HUES6 (cell line): Measurements from ENCODE around the gene STAB1.

Experiments used
- H3K27ac ChIP-seq: 2 replicates; pipeline ENCODE4 v1.7.0; 2013; ENCODE audit warnings: low read depth, mild to moderate bottlenecking, low read length, inconsistent platforms
- H3K27me3 ChIP-seq: 2 replicates; pipeline ENCODE4 v1.6.1; 2013; ENCODE audit warnings: low read length; ENCODE audit not compliant: control insufficient read depth, insufficient read depth
- H3K36me3 ChIP-seq: 2 replicates; pipeline ENCODE4 v1.6.1; 2013; ENCODE audit warnings: low read length; ENCODE audit not compliant: control insufficient read depth, insufficient read depth
- H3K4me1 ChIP-seq: 2 replicates; pipeline ENCODE4 v1.6.1; 2013; ENCODE audit warnings: low read length; ENCODE audit not compliant: control insufficient read depth, insufficient read depth
- H3K4me3 ChIP-seq: 2 replicates; pipeline ENCODE4 v1.5.1; 2013; ENCODE audit warnings: low read depth, low read length
- H3K9ac ChIP-seq: one replicate; pipeline ENCODE4 v1.6.1; 2013; ENCODE audit warnings: mild to moderate bottlenecking, low read length
- H3K9me3 ChIP-seq: 2 replicates; pipeline ENCODE4 v1.6.1; 2013; ENCODE audit warnings: low read depth, low read length; ENCODE audit not compliant: control insufficient read depth, insufficient read depth

The STAB1 gene

GRCh38 chr3:52529376-52530333 lies 34.5 kb downstream of the STAB1 start:
- Histone ChIP-seq H3K4me3 (no peak overlapping the region), H3K27ac (no peak overlapping the region), H3K4me1 (peaks cover 24% of the 10 kb centered on the region), H3K36me3 (peaks cover 67% of the 10 kb centered on the region), H3K9me3 (no peaks in the 10 kb centered on the region), H3K9ac (no peak overlapping the region), H3K27me3 (no peaks in the 10 kb centered on the region)

- Histone ChIP-seq H3K27ac (no peak overlapping the region), H3K4me1 (peaks cover 29% of the 10 kb centered on the region), H3K4me3 (no peak overlapping the region), H3K27me3 (no peaks in the 10 kb centered on the region), H3K9ac (no peak overlapping the region), H3K36me3 (peaks cover 52% of the 10 kb centered on the region), H3K9me3 (no peaks in the 10 kb centered on the region)
These were observed 36.0 kb downstream of the STAB1 start for GRCh38 chr3:52530918-52531826.

DNA sequence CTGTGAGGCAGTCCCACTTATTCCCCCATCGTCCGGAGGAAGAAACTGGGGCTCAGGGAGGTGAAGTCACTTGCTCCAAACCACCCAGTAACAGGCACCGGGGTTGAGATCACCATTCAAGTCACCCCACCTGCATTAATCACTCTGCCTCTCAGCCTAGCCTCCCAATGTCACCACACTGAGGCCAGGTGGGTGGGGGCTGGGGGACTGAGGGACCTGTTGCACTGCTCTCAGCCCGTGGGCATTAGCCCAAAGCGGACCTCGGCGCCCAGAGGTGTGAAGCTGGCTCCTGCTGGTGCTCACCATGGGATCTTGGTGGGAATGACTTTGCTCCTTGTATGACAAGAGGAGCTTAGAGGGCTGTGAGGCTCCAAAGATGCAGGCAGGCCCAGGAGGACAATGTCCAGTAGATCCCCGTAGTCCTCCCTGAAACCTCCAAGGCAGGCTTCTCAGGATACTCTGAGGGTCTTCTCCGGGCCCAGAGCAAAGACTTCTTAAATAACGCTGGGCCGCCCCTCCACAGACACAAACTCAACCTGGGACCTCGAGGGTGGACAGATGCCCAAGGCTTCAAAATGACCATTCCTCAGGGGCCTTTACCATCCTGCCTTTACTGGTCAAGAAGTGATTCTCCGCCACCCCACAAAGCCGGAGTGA lies 36.9 kb downstream of the STAB1 start:
- peaks cover 44% of the 10 kb centered on the region for H3K36me3 ChIP-seq
- no peaks in the 10 kb centered on the region for H3K27me3 ChIP-seq
- H3K9me3 ChIP-seq: no peaks in the 10 kb centered on the region
- H3K9ac ChIP-seq: peak overlapping the region; percentile 81
- peak overlapping the region; percentile 81 for H3K4me3 ChIP-seq
- peaks cover 29% of the 10 kb centered on the region for H3K4me1 ChIP-seq
- H3K27ac ChIP-seq: no peak overlapping the region; the same call in 1 of the 2 replicates

DNA sequence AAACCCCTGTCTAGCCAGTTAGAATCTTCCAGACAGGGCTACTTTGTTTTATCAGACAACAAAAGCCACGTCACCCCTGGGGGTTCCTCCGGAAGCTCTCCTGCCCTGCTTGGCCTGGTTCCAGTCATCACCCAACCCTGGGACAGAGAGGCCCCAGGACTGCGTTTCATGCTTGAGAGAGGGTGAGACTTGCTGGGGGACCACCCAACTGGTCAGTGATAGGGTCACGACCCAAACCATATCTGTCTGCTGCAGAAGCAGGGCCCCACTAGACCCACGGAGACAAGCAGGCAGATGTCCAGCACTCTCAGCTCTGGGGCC lies 37.3 kb downstream of the STAB1 start:
- peaks cover 32% of the 10 kb centered on the region for H3K4me1 ChIP-seq
- H3K9me3 ChIP-seq: no peaks in the 10 kb centered on the region
- no peaks in the 10 kb centered on the region for H3K27me3 ChIP-seq
- H3K9ac ChIP-seq: peak overlapping the region; percentile 81
- H3K4me3 ChIP-seq: peak overlapping the region; percentile 81
- peak overlapping the region; percentile 41; the same call in 1 of the 2 replicates for H3K27ac ChIP-seq
- peaks cover 39% of the 10 kb centered on the region for H3K36me3 ChIP-seq

DNA sequence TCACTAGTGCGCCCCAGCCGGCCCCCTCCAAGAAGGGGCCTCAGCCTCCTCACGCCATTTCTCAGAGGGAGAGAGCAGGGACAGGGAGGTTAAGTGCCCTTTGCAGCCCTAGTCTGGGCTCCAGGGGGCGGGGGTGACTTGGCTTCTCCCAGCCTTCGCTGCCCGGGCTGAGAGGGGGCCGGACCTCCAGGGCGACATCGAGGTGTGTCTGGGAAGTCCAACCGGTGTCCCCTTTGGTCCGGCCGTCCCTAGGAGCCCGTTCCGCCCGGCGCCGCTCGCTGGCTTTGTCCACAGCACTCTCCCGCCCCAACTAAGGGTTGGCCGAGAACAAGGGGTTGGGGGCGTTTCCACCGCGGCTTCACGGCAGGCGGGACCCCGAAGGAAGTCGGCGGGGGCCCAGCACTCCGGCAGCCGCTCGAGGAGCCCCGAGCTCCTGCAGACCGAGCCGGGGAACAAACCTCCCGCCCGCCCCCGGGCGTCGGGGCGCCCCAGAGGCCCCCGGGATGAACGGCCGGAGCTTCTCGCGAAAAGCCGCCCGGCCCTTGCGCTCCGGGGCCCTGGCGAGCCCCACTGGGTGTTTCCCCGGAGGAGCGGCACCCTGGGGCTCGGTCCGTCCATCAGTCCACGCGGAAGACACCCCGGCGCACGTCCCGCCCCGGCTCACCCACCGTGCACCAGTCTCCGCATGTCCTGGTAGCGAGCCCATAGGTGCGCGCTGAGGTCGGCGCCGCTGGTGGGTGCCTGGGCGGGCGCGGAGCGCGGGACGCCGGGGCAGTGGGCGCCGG lies 37.9 kb downstream of the STAB1 start:
- Histone ChIP-seq H3K9ac (peak overlapping the region; percentile 81), H3K9me3 (no peaks in the 10 kb centered on the region), H3K36me3 (peaks cover 34% of the 10 kb centered on the region), H3K4me3 (peak overlapping the region; percentile 81), H3K4me1 (peaks cover 37% of the 10 kb centered on the region), H3K27me3 (no peaks in the 10 kb centered on the region), H3K27ac (peak overlapping the region; percentile 41; the same call in 1 of the 2 replicates)

GRCh38 chr3:52533623-52534280 lies 38.6 kb downstream of the STAB1 start, which contains the start of gene NT5DC2:
NT5DC2 (minus strand) TSS chr3:52533857; CDS start chr3:52533737, 120 bp downstream.
- Histone ChIP-seq H3K4me3 (peak within 1 kb of the TSS; percentile 81), H3K27ac (peak within 1 kb of the TSS; percentile 41; the same call in 1 of the 2 replicates), H3K9ac (peak within 1 kb of the TSS; percentile 81), H3K4me1 (peaks cover 39% of the 10 kb centered on the region), H3K9me3 (no peaks in the 10 kb centered on the region), H3K36me3 (peaks cover 28% of the 10 kb centered on the region), H3K27me3 (no peaks in the 10 kb centered on the region)

DNA sequence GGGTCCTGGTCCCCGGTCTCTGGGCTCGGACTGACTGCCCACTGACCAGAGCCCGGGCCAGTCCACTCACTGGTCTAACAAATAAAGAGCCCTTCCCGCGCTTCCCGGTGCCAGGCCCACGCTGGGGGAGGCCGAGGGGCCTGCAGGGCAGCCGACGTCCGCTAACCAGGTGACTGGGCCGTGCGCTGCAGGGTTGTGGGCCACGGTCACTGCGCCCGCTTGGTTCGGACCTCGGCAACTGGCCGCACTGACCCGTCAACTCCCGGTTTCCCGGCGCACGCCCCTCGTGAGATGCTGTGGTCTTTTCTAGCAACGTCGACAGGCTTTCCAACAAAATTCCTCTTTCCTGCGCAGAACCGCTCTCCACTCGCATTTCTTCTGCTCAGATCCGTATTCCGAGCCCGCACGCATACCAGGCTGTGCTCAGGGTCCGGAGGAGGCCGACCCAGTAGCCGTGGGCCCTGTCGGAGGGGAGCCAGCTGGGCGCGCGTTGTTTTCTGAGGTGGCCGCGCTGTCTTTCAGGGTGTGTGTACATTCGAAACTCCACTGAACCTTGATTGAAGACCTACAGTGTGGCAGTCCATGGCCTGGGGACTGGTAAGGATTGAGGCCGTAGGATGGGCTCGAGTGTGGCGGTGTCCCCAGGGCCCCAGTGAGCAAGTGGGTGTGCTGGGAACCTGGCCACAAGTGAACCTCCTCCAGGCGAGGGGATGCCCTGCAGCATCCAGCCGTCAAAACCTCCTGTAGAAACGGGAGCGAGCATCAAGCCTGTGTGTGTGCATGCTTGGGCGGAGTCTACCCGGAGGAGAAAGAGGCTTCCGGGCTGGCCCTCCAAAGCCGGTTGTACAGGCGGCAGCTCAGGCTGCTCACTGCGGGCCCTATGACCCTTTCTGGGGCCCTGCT lies 39.4 kb downstream of the STAB1 start:
- peak overlapping the region; percentile 71 for H3K9ac ChIP-seq
- peak overlapping the region; percentile 13; the same call in 1 of the 2 replicates for H3K27ac ChIP-seq
- H3K4me3 ChIP-seq: peak overlapping the region; percentile 70
- peaks cover 27% of the 10 kb centered on the region for H3K36me3 ChIP-seq
- H3K9me3 ChIP-seq: no peaks in the 10 kb centered on the region
- H3K27me3 ChIP-seq: no peaks in the 10 kb centered on the region
- H3K4me1 ChIP-seq: peaks cover 39% of the 10 kb centered on the region

DNA sequence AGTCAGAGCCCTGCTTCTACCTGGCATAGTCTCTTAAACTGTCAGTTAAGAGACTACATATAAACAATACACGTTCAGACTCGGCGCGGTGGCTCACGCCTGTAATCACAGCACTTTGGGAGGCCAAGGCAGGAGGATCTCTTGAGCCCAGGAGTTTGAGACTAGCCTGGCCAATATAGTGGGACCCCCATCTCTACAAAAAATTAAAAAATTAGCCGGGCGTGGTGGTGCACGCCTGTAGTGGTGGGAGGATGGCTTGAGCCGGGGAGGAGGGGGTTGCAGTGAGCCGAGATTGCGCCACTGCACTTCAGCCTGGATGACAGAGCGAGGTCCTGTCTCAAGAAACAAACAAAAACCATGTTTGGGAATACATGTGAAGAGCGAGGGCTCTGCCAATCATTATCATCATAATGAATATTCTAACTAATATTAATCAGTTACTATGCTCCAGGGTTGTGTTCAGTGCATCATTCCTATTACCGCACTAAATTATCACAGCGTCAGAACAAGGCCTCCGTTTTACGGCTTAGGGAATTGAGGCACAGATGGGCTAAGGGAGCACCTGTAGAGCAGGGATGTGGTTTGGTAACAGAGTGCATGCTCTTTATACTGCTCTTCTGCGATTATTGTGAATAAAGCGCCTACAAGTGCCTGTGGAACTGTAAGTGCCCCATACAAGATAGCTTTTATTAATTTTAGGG lies 40.4 kb downstream of the STAB1 start:
- H3K4me1 ChIP-seq: peaks cover 39% of the 10 kb centered on the region
- peak overlapping the region; percentile 29 for H3K4me3 ChIP-seq
- no peaks in the 10 kb centered on the region for H3K27me3 ChIP-seq
- H3K27ac ChIP-seq: no peak overlapping the region
- no peaks in the 10 kb centered on the region for H3K9me3 ChIP-seq
- H3K9ac ChIP-seq: no peak overlapping the region
- peaks cover 28% of the 10 kb centered on the region for H3K36me3 ChIP-seq

DNA sequence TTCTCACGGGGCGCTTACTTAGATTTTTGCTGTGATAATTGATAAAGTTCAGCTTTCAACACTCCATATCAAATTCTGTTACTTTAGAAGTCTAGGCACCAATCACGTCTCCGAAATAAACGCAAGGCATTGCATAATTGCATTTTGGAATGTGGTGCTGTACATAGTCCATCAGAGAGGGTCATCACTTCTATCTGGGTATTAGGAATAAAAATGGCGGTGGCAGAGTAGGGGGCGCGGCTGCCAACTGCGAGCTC lies 40.9 kb downstream of the STAB1 start:
- H3K9ac ChIP-seq: no peak overlapping the region
- H3K36me3 ChIP-seq: peaks cover 28% of the 10 kb centered on the region
- H3K4me1 ChIP-seq: peaks cover 35% of the 10 kb centered on the region
- H3K27ac ChIP-seq: no peak overlapping the region
- H3K27me3 ChIP-seq: no peaks in the 10 kb centered on the region
- peak overlapping the region; percentile 29 for H3K4me3 ChIP-seq
- H3K9me3 ChIP-seq: no peaks in the 10 kb centered on the region
